Activated T-helper 1 cell treated with anti-CD3 and anti-CD28 coated beads, Interleukin-12 subunit alpha, Interleukin-12 subunit beta, Interleukin-2, Interleukin-4 antibody, amounts not matched to agents 30 ng/mL and 10 ng/mL and 1 ng/mL, durations not matched to agents 14 hours and 24 hours and 36 hours (primary cell): ENCODE results near the gene TCOF1. TPM values are rescaled to one million over a fixed set of nuclear protein-coding genes. Genes with fewer than 3 reads are reported as not detected.

Source experiments
- DNase-seq: peaks from one replicate; pipeline ENCODE4 v3.0.0; 2021; ENCODE audit warnings: low spot score
- H3K27ac Mint-ChIP-seq: one replicate; pipeline ENCODE4 v1.8.0; 2021; ENCODE audit warnings: mild to moderate bottlenecking, mixed read lengths
- H3K27me3 Mint-ChIP-seq: one replicate; pipeline ENCODE4 v1.8.0; 2022; ENCODE audit warnings: mild to moderate bottlenecking, moderate library complexity, mixed read lengths; ENCODE audit not compliant: insufficient read depth
- H3K36me3 Mint-ChIP-seq: one replicate; pipeline ENCODE4 v1.8.0; 2021; ENCODE audit warnings: low read depth, mixed read lengths
- H3K4me1 Mint-ChIP-seq: one replicate; pipeline ENCODE4 v1.8.0; 2021; ENCODE audit warnings: low read depth, mixed read lengths
- H3K4me3 Mint-ChIP-seq: one replicate; pipeline ENCODE4 v1.8.0; 2021; ENCODE audit warnings: mild to moderate bottlenecking, moderate library complexity, mixed read lengths
- H3K9me3 Mint-ChIP-seq: one replicate; pipeline ENCODE4 v1.8.0; 2021; ENCODE audit warnings: mixed read lengths
- intact Hi-C: fragments of 100-400 bp; cut with micrococcal nuclease; formaldehyde crosslinking; loops from one replicate; pipeline ENCODE4 v1.15.1; 2024
- total RNA-seq: library from RNA; stranded (reverse); gene quantifications from 2 replicates; pipeline ENCODE4 v1.2.3, GENCODE V29; 2022

Gene TCOF1
- total RNA-seq, 1 donor from 2014 or later: 131 TPM

DNA sequence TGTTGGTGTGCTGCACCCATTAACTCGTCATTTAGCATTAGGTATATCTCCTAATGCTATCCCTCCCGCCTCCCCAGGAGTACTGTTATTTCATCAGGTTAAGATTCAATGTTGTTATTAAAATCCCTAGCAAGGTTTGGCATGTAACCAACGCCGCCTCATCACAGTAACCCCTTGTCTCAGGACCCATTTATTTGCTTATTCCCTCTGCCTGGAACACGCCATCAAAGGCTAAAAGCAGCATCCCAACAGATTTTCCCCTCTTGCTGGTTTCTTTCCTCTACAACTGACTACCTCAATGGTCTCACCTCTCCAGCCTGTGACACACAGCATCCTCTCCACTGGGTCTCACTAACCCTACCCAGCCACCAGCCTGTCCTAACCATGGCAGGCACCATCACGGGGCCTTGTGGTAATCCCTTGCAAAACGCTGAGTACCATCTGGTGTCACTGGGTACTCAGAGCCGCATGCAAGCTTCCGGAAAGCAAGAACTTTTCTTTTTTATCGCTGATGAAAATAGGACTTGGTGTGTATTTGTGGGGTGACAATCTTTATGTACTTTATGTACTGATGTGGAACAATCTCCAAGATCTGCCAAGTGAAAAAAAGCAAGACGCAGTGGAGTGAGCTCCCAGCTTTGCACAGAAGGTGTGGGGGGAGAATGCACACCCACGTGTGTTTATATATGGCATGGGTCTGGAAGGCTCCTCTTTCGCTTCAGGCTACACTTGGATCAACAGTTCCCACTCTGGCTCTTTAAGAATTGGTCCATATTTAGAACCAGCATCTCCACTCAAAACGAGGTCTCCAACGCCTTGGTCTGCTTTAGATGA lies 86.0 kb downstream of the TCOF1 start:
- no peak overlapping the region for H3K27ac Mint-ChIP-seq
- H3K4me3 Mint-ChIP-seq: no peak overlapping the region
- H3K4me1 Mint-ChIP-seq: peaks cover 31% of the 10 kb centered on the region
- H3K27me3 Mint-ChIP-seq: no peaks in the 10 kb centered on the region
- no peaks in the 10 kb centered on the region for H3K9me3 Mint-ChIP-seq
- DNase-seq: no peak
- intact Hi-C loops: no loop called here
- peaks cover 50% of the 10 kb centered on the region for H3K36me3 Mint-ChIP-seq

- Mint-ChIP-seq H3K36me3 (peaks cover 59% of the 10 kb centered on the region), H3K4me3 (no peak overlapping the region)
- intact Hi-C loops: no loop called here
Measured at GRCh38 chr5:150444770-150445169, 87.3 kb downstream of the TCOF1 start.

GRCh38 chr5:150446088-150446487 lies 88.6 kb downstream of the TCOF1 start:
- H3K27me3 Mint-ChIP-seq: peaks cover 2% of the 10 kb centered on the region
- peak overlapping the region; percentile 78 for H3K27ac Mint-ChIP-seq
- intact Hi-C loops: no loop called here
- no peaks in the 10 kb centered on the region for H3K9me3 Mint-ChIP-seq
- H3K4me3 Mint-ChIP-seq: peak overlapping the region; percentile 92
- DNase-seq: no peak
- peaks cover 57% of the 10 kb centered on the region for H3K36me3 Mint-ChIP-seq
- H3K4me1 Mint-ChIP-seq: peaks cover 40% of the 10 kb centered on the region

More at GRCh38 chr5:150444770-150445169, 87.3 kb downstream of the TCOF1 start:
- Mint-ChIP-seq H3K9me3 (no peaks in the 10 kb centered on the region), H3K4me1 (peaks cover 35% of the 10 kb centered on the region), H3K27me3 (peaks cover 2% of the 10 kb centered on the region), H3K27ac (no peak overlapping the region)
- no peak for DNase-seq

DNA sequence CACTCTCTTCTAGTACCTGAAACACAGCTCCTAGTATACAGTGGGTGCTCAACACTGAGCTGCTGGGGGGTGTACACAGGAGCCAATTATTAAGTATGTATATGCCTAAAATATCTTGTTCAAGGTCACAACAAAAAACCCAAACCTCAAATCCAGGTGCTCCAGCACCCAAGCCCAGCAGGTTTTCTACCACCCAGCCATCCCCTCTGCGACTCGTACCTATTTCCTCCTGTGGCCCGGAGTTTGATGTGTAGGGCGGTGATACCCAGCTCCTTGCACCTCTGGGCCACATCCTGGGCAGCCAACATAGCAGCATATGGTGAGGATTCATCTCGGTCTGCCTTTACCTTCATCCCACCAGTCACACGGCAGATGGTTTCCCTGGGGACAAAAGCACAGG lies 89.1 kb downstream of the TCOF1 start:
- intact Hi-C loops: no loop called here
- peaks cover 2% of the 10 kb centered on the region for H3K27me3 Mint-ChIP-seq
- no peak for DNase-seq
- peak overlapping the region; percentile 92 for H3K4me3 Mint-ChIP-seq
- H3K27ac Mint-ChIP-seq: peak overlapping the region; percentile 78
- H3K9me3 Mint-ChIP-seq: no peaks in the 10 kb centered on the region
- H3K4me1 Mint-ChIP-seq: peaks cover 40% of the 10 kb centered on the region
- peaks cover 57% of the 10 kb centered on the region for H3K36me3 Mint-ChIP-seq

GRCh38 chr5:150447188-150447587 lies 89.7 kb downstream of the TCOF1 start:
- DNase-seq: no peak
- Mint-ChIP-seq H3K4me1 (peaks cover 40% of the 10 kb centered on the region), H3K36me3 (peaks cover 57% of the 10 kb centered on the region), H3K27me3 (peaks cover 2% of the 10 kb centered on the region), H3K4me3 (peak overlapping the region; percentile 92), H3K27ac (peak overlapping the region; percentile 100), H3K9me3 (no peaks in the 10 kb centered on the region)
- intact Hi-C loops: no loop called here

DNA sequence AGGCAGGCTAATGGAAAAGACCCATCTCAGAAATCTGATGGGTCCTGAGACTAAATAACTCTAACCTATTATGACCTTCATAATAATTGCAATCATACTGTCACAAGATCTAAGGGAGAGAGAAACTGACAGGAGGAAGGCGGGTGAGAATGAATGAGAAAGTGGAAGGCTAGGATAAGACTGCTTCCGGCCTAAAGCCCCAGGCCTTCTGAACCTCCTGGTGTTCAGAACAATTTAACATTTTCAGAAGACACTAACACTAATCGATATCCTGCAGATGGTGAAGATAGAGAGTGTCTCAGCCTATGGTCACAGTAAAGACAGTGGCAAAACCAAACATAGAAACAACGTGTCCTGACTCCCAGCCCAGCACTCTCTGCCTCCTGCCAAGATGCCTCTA lies 90.8 kb downstream of the TCOF1 start:
- Mint-ChIP-seq H3K27ac (peak overlapping the region; percentile 100), H3K4me3 (peak overlapping the region; percentile 92), H3K27me3 (peaks cover 2% of the 10 kb centered on the region), H3K36me3 (peaks cover 51% of the 10 kb centered on the region), H3K9me3 (no peaks in the 10 kb centered on the region), H3K4me1 (peaks cover 40% of the 10 kb centered on the region)
- intact Hi-C loops: loop anchor here (2.0 kb wide), 1 partner anchor 448 kb away; the partner anchor contains the start of genes HMGXB3 and TIGD6
- DNase-seq: no peak

- intact Hi-C loops: loop anchor here (1.0 to 2.0 kb wide), 7 partner anchors 13 to 1322 kb away; partner anchors contain the start of genes CD74, G3BP1, HMGXB3 and IRGM
- no peaks in the 10 kb centered on the region for H3K9me3 Mint-ChIP-seq
- peak overlapping the region; percentile 100 for H3K27ac Mint-ChIP-seq
- peak overlapping the region; percentile 92 for H3K4me3 Mint-ChIP-seq
- H3K27me3 Mint-ChIP-seq: peaks cover 2% of the 10 kb centered on the region
- H3K36me3 Mint-ChIP-seq: peaks cover 44% of the 10 kb centered on the region
- peaks cover 40% of the 10 kb centered on the region for H3K4me1 Mint-ChIP-seq
- DNase-seq: no peak
Measured at GRCh38 chr5:150448952-150449516, 91.5 kb downstream of the TCOF1 start.

Other genes with a start within 250 kb of the TCOF1 start
- gene PDGFRB, start 201.9 kb upstream of the TCOF1 start, total RNA-seq: 0.76 and 1.0 TPM in 2 replicates
- gene CDX1, start 190.9 kb upstream of the TCOF1 start, total RNA-seq: not detected in 2 replicates
- not detected in 2 replicates for gene SLC6A7, start 167.6 kb upstream of the TCOF1 start, total RNA-seq
- gene CAMK2A, start 67.9 kb upstream of the TCOF1 start, total RNA-seq: not detected in 2 replicates
- gene ARSI, start 54.8 kb upstream of the TCOF1 start, total RNA-seq: not detected in 2 replicates
- gene CD74, start 55.2 kb downstream of the TCOF1 start, total RNA-seq: 440 and 444 TPM in 2 replicates
- 2,328 and 2,429 TPM in 2 replicates for gene RPS14, start 92.0 kb downstream of the TCOF1 start, total RNA-seq
- 2.8 and 3.9 TPM in 2 replicates for gene NDST1, start 150.4 kb downstream of the TCOF1 start, total RNA-seq